ENCODE measurements around the gene FAM9C. TPM values are rescaled to one million over a fixed set of nuclear protein-coding genes. Genes with fewer than 3 reads are reported as not detected.
A peak's percentile ranks its signal among the peaks of the same experiment; 100 is the strongest.

The FAM9C gene
- total and polyA plus RNA-seq, 3 donors from 2014 or later, result 2.8 to 9.5 (median 4.7) TPM

DNA sequence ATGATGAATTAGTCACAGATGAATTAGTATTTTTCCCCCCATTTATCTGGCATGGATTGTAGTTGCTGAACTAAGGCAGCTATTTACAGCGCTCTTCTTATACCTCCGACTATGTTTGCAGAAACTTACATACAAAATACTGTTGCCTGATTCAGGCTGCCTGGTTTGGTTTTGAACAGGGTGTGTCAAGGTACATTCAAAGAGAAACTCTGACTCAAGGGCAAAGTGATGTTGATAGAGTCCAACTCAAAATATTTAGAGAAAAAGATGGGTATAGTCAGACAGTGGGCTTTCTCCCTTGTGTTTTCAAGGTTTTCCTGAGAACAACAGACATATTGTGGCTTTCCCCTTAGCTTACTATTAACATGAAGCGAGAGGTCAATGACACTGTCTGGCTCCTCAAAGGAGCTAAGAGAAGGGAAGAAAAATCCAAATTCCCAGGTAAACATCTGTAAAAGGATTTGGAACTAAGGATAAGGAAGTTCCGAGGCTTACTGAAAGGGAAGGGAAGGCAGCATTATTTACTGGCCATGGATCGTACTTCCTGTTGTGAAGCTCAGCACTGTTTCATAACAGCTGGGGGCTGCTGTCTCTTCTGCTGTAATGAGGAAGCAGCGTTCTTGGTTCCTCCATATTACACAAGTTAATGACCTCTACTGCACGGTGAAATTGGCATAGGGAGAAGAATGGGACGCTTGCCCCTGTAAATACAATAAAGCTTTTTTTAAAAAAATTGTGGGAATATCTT is 30.9 kb downstream of the FAM9C start:
- Histone ChIP-seq H3K27me3 (no peaks in the 10 kb centered on the region), H3K9me3 (no peaks in the 10 kb centered on the region), H3K4me3 (no peak overlapping the region), H3K36me3 (ENCODE audit: low read depth, missing control alignments) (no peaks in the 10 kb centered on the region), H3K27ac (peak overlapping the region in 1 of 2 donors; percentile 50), H3K4me1 (no peaks in the 10 kb centered on the region)
- WGBS, 2 donors, result 31 to 52% methylated on average over 8 of the region's 8 CpGs
- TF ChIP-seq, protein P1, sequence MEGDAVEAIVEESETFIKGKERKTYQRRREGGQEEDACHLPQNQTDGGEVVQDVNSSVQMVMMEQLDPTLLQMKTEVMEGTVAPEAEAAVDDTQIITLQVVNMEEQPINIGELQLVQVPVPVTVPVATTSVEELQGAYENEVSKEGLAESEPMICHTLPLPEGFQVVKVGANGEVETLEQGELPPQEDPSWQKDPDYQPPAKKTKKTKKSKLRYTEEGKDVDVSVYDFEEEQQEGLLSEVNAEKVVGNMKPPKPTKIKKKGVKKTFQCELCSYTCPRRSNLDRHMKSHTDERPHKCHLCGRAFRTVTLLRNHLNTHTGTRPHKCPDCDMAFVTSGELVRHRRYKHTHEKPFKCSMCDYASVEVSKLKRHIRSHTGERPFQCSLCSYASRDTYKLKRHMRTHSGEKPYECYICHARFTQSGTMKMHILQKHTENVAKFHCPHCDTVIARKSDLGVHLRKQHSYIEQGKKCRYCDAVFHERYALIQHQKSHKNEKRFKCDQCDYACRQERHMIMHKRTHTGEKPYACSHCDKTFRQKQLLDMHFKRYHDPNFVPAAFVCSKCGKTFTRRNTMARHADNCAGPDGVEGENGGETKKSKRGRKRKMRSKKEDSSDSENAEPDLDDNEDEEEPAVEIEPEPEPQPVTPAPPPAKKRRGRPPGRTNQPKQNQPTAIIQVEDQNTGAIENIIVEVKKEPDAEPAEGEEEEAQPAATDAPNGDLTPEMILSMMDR (IDR thresholded peaks at IDR 0.05), result no peak
- no peak for TF ChIP-seq POLR2A (IDR thresholded peaks at IDR 0.05)
- DNase-seq, result peak; percentile 42
- intact Hi-C loops (cut with DNase I; ENCODE audit: low total_unique reads), result no loop called here

DNA sequence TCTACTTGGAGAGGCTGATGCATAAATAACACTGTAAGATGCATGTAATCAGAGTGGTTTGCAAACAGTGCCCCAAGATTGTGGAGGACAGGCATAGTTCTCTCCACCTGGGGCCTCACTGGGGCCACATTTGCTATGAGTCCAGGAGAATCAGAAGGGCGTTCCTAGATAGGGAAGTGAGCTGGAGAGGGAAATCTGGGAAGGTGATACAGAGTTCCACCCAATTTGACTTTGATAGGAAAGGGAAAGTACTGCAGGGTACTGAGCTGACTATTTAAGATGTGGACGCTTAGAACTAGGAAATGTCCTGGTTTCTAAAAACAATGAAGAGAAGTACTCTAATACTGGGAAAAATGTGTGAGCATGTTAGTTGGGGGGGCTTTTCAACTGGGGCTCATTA is 33.9 kb downstream of the FAM9C start:
- intact Hi-C loops (cut with DNase I; ENCODE audit: low total_unique reads), result no loop called here
- H3K4me3 ChIP-seq, result no peak overlapping the region
- H3K9me3 ChIP-seq, result no peaks in the 10 kb centered on the region

DNA sequence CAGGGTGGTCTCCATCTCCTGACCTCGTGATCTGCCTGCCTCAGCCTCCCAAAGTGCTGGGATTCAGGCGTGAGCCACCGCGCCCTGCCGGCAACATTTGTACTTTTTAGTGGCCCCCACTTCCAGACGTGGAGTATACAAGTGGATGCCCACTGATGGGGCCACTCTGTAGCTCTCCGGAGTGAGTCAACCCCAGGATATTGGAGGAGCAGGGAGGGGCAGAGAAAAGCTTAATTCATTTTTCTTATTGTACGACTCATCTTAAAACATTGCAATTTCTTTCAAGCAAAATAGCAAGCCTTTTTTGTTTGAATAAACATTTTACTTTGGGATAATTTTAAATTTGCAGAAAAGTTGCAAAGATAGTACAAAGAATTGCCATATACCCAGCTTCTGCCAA is 34.6 kb downstream of the FAM9C start:
- no peaks in the 10 kb centered on the region for H3K4me1 ChIP-seq
- H3K9me3 ChIP-seq, result no peaks in the 10 kb centered on the region
- no peak for DNase-seq
- no peaks in the 10 kb centered on the region for H3K27me3 ChIP-seq
- no peak overlapping the region for H3K27ac ChIP-seq
- 88 to 89% methylated on average over 8 of the region's 8 CpGs for WGBS, 2 donors
- TF ChIP-seq, protein P1 (IDR thresholded peaks at IDR 0.05), result no peak
- no peak for TF ChIP-seq POLR2A (IDR thresholded peaks at IDR 0.05)
- H3K4me3 ChIP-seq, result no peak overlapping the region
- intact Hi-C loops (cut with DNase I; ENCODE audit: low total_unique reads), result no loop called here
- H3K36me3 ChIP-seq (ENCODE audit: low read depth, missing control alignments), result no peaks in the 10 kb centered on the region

More for the DNA sequence above, 33.9 kb downstream of the FAM9C start:
- 83 to 92% methylated on average over 2 of the region's 2 CpGs for WGBS, 2 donors
- DNase-seq, result no peak
- TF ChIP-seq POLR2A (IDR thresholded peaks at IDR 0.05), result no peak
- TF ChIP-seq, protein P1 (IDR thresholded peaks at IDR 0.05), result no peak
- Histone ChIP-seq H3K4me1 (no peaks in the 10 kb centered on the region), H3K27ac (no peak overlapping the region), H3K36me3 (ENCODE audit: low read depth, missing control alignments) (no peaks in the 10 kb centered on the region), H3K27me3 (no peaks in the 10 kb centered on the region)

DNA sequence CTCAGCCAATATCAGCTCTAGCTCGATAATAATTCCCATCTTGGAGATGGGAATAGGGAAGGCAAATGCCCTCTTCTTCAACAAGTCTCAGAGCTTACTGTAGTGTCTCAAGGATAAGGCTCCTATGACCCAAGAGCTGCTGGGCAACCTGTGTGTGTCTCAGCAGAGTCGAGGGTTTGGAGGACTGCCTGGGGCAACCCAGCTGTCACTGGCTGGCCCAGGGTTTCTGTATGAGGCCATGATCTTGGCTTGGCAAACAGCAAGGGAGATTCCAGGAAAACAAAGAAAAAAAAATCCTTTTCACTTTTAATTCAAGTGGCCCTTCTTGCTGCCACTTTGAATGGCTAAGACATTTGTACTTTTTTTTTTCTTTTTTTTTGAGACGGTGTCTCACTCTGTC is 35.1 kb downstream of the FAM9C start:
- Histone ChIP-seq H3K9me3 (no peaks in the 10 kb centered on the region), H3K27me3 (no peaks in the 10 kb centered on the region), H3K36me3 (ENCODE audit: low read depth, missing control alignments) (no peaks in the 10 kb centered on the region), H3K27ac (no peak overlapping the region), H3K4me3 (no peak overlapping the region), H3K4me1 (no peaks in the 10 kb centered on the region)
- intact Hi-C loops (cut with DNase I; ENCODE audit: low total_unique reads), result no loop called here
- DNase-seq, result no peak
- WGBS, 2 donors, result 46 to 56% methylated on average over 2 to 3 of the region's 3 CpGs
- no peak for TF ChIP-seq POLR2A (IDR thresholded peaks at IDR 0.05)
- TF ChIP-seq, protein P1 (IDR thresholded peaks at IDR 0.05), result no peak

DNA sequence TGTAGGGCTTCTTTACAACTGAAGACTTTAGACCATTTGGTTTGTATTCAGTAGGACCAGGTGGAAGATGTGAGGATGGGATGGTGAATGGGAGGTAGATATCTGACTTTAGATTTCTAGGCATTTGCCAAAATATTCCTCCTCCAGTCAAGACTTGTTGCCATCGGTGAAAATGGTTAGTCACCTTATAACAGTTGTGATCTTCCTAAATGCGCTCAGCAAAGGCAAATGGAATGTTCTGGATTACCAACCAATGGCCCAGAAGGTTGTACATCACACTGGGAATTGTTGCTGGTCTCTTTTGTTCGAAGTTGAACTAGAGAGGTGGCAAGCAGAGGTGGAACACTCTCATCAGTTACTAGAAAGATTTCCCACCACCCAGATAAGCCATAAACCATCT is 35.6 kb downstream of the FAM9C start:
- intact Hi-C loops (cut with DNase I; ENCODE audit: low total_unique reads), result no loop called here
- no peaks in the 10 kb centered on the region for H3K36me3 ChIP-seq (ENCODE audit: low read depth, missing control alignments)

More for the DNA sequence above, 35.6 kb downstream of the FAM9C start:
- no peaks in the 10 kb centered on the region for H3K4me1 ChIP-seq
- no peak overlapping the region for H3K4me3 ChIP-seq
- TF ChIP-seq, protein P1 (IDR thresholded peaks at IDR 0.05), result no peak
- TF ChIP-seq POLR2A (IDR thresholded peaks at IDR 0.05), result no peak
- no peaks in the 10 kb centered on the region for H3K27me3 ChIP-seq
- H3K27ac ChIP-seq, result no peak overlapping the region
- no peak for DNase-seq
- 82 to 100% methylated on average over 3 of the region's 3 CpGs for WGBS, 2 donors
- H3K9me3 ChIP-seq, result no peaks in the 10 kb centered on the region

All from testis (tissue), 3 donors.